CD4-positive, alpha-beta T cell (primary cell): Measurements from ENCODE around the gene SLC12A7. TPM values are rescaled to one million over a fixed set of nuclear protein-coding genes. Genes with fewer than 3 reads are reported as not detected.

Experiments
- ATAC-seq: fragments of 200-7000 bp; cut with Tn5 transposase; one replicate; pipeline ENCODE4 v1.10.0; 2022; ENCODE audit warnings: mild to moderate bottlenecking; ENCODE audit not compliant: poor library complexity
- CTCF ChIA-PET: fragments of 350-600 bp; sonication (Branson Sonifier 250); formaldehyde crosslinking; loops from one replicate; lab custom pipeline; 2021; ENCODE audit warnings: antibody characterized with exemption, inconsistent platforms; lab: Charles Lee
- POLR2A ChIA-PET: fragments of 350-600 bp; sonication (Branson Sonifier 250); formaldehyde crosslinking; loops from one replicate; lab custom pipeline; 2021; ENCODE audit warnings: antibody characterized with exemption, inconsistent platforms; lab: Charles Lee
- DNase-seq, 14 experiments: peaks; one replicate each; pipeline ENCODE4 v3.0.0-alpha.2; 2013 to 2020; ENCODE audit warnings: mixed read lengths in 2 of 14
- H3K27ac ChIP-seq, 2 donors: one replicate each; pipeline versions ENCODE4 v1.5.1 to v1.7.0; 2013; ENCODE audit warnings: low read length in 2 of 2, low read depth in 1 of 2, mild to moderate bottlenecking in 1 of 2
- H3K27me3 ChIP-seq, 2 experiments: 1 replicate in 1 of 2; 2 replicates in 1 of 2; pipeline versions ENCODE4 v1.6.1 to v1.7.0; 2013; ENCODE audit warnings: low read length in 2 of 2, control low read depth in 1 of 2, mild to moderate bottlenecking in 1 of 2, moderate library complexity in 1 of 2; ENCODE audit not compliant: insufficient read depth in 2 of 2, control insufficient read depth in 1 of 2
- H3K36me3 ChIP-seq: one replicate; pipeline ENCODE4 v1.6.1; 2013; ENCODE audit warnings: low read length, control low read depth; ENCODE audit not compliant: insufficient read depth
- H3K4me1 ChIP-seq: one replicate; pipeline ENCODE4 v1.6.1; 2013; ENCODE audit warnings: low read length, control low read depth; ENCODE audit not compliant: insufficient read depth
- H3K4me3 ChIP-seq: one replicate; pipeline ENCODE4 v1.5.1; 2013; ENCODE audit warnings: mild to moderate bottlenecking, low read length, moderate library complexity
- H3K9me3 ChIP-seq, 2 experiments: 1 replicate in 1 of 2; 2 replicates in 1 of 2; pipeline versions ENCODE4 v1.6.1 to v1.7.0; 2013; ENCODE audit warnings: low read length in 2 of 2, mild to moderate bottlenecking in 2 of 2, control low read depth in 1 of 2, moderate library complexity in 1 of 2; ENCODE audit not compliant: control insufficient read depth in 1 of 2, insufficient read depth in 1 of 2
- H3K27ac Mint-ChIP-seq: one replicate; pipeline ENCODE4 v1.8.0; 2020; ENCODE audit warnings: mixed read lengths
- H3K27me3 Mint-ChIP-seq: one replicate; pipeline ENCODE4 v1.8.0; 2021; ENCODE audit warnings: mixed read lengths
- H3K36me3 Mint-ChIP-seq: one replicate; pipeline ENCODE4 v1.8.0; 2021; ENCODE audit warnings: low read depth, mixed read lengths
- H3K4me1 Mint-ChIP-seq: one replicate; pipeline ENCODE4 v1.8.0; 2021; ENCODE audit warnings: low read depth, mixed read lengths
- H3K4me3 Mint-ChIP-seq: one replicate; pipeline ENCODE4 v1.8.0; 2020; ENCODE audit warnings: mild to moderate bottlenecking, mixed read lengths
- H3K9me3 Mint-ChIP-seq: one replicate; pipeline ENCODE4 v1.8.0; 2020; ENCODE audit warnings: mixed read lengths
- intact Hi-C, 2 experiments: fragments of 100-400 bp; cut with DNase I in 1 of 2; cut with micrococcal nuclease in 1 of 2; formaldehyde crosslinking; loops; one replicate each; pipeline versions ENCODE4 v1.15.1 to v1.9.0; 2023 to 2025; cut with DNase I, micrococcal nuclease
- total RNA-seq, 174 experiments: library from RNA in 2 of 174; stranded (reverse) in 2 of 174; gene quantifications; one replicate each; pipeline ENCODE4 v1.2.3 and lab custom pipeline; 2021 to 2026
- TF ChIP-seq, protein P1 (sequence below): fragments of 200-600 bp; IDR thresholded peaks from one replicate; pipeline ENCODE4 v1.8.0; 2022; ENCODE audit warnings: antibody characterized with exemption, mild to moderate bottlenecking

SLC12A7 gene
- total RNA-seq, 2 experiments from 2014 or later = 47.9 to 51.7 TPM

GRCh38 chr5:1033606-1034420 is 78.0 kb downstream of the SLC12A7 start:
- Mint-ChIP-seq H3K36me3 (no peaks in the 10 kb centered on the region), H3K4me3 (no peak overlapping the region), H3K9me3 (no peaks in the 10 kb centered on the region), H3K27me3 (no peaks in the 10 kb centered on the region), H3K4me1 (no peaks in the 10 kb centered on the region), H3K27ac (no peak overlapping the region)
- POLR2A ChIA-PET = no interaction called here
- Histone ChIP-seq H3K27ac (no peak overlapping the region), H3K4me3 (no peak overlapping the region), H3K27me3 (no peaks in the 10 kb centered on the region), H3K4me1 (no peaks in the 10 kb centered on the region), H3K36me3 (no peaks in the 10 kb centered on the region), H3K9me3 (peaks cover 0 to 24% of the 10 kb centered on the region in 2 experiments)
- ATAC-seq (no peak), DNase-seq (peak in 1 of 14 experiments; percentile 4)
- TF ChIP-seq, protein P1, sequence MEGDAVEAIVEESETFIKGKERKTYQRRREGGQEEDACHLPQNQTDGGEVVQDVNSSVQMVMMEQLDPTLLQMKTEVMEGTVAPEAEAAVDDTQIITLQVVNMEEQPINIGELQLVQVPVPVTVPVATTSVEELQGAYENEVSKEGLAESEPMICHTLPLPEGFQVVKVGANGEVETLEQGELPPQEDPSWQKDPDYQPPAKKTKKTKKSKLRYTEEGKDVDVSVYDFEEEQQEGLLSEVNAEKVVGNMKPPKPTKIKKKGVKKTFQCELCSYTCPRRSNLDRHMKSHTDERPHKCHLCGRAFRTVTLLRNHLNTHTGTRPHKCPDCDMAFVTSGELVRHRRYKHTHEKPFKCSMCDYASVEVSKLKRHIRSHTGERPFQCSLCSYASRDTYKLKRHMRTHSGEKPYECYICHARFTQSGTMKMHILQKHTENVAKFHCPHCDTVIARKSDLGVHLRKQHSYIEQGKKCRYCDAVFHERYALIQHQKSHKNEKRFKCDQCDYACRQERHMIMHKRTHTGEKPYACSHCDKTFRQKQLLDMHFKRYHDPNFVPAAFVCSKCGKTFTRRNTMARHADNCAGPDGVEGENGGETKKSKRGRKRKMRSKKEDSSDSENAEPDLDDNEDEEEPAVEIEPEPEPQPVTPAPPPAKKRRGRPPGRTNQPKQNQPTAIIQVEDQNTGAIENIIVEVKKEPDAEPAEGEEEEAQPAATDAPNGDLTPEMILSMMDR = no peak
- intact Hi-C loops = no loop called here
- CTCF ChIA-PET = no interaction called here

- H3K36me3 ChIP-seq = no peaks in the 10 kb centered on the region
- intact Hi-C loops = no loop called here
- Mint-ChIP-seq H3K27ac (no peak overlapping the region), H3K4me3 (no peak overlapping the region), H3K36me3 (no peaks in the 10 kb centered on the region), H3K9me3 (no peaks in the 10 kb centered on the region), H3K4me1 (no peaks in the 10 kb centered on the region), H3K27me3 (no peaks in the 10 kb centered on the region)
- POLR2A ChIA-PET = no interaction called here
- H3K4me3 ChIP-seq = no peak overlapping the region
- DNase-seq (no peak), ATAC-seq (no peak)
- H3K4me1 ChIP-seq = no peaks in the 10 kb centered on the region
- H3K9me3 ChIP-seq = peaks cover 0 to 18% of the 10 kb centered on the region in 2 experiments
- CTCF ChIA-PET = no interaction called here
- TF ChIP-seq, protein P1 = no peak
- no peak overlapping the region for H3K27ac ChIP-seq
- H3K27me3 ChIP-seq = no peaks in the 10 kb centered on the region
Observed at GRCh38 chr5:1033178-1033577, 78.7 kb downstream of the SLC12A7 start.

DNA sequence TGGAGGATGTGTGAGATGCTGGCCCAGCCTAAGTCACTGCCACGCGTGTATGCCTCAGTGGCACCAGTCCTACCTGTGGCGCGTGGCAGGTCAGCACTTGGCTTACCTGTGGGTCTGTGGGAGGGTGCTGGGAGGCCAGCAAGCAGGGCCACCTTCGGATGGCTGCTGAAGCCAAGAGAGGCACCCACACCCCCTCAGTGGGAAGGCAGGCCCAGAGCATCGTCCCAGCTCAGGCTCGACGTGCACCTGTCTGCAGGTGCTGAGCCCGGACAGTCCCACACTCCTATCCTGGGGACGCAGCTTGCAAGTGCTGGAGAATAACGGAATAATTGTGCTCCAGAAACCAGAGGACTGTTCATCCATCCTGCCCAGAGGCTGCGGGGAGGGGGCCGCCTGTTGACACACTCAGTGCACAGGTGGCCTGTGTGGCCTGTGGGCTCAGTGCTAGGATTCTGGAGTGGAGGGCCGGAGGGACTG is 79.3 kb downstream of the SLC12A7 start:
- Mint-ChIP-seq H3K27ac (no peak overlapping the region), H3K4me1 (no peaks in the 10 kb centered on the region), H3K4me3 (no peak overlapping the region), H3K36me3 (no peaks in the 10 kb centered on the region), H3K9me3 (no peaks in the 10 kb centered on the region), H3K27me3 (no peaks in the 10 kb centered on the region)
- no peak overlapping the region for H3K27ac ChIP-seq
- no peaks in the 10 kb centered on the region for H3K36me3 ChIP-seq
- TF ChIP-seq, protein P1 = no peak
- CTCF ChIA-PET = no interaction called here
- POLR2A ChIA-PET = no interaction called here
- H3K27me3 ChIP-seq = no peaks in the 10 kb centered on the region
- DNase-seq (peak in 1 of 14 experiments; percentile 4), ATAC-seq (no peak)
- intact Hi-C loops = no loop called here
- H3K9me3 ChIP-seq = peaks cover 0 to 18% of the 10 kb centered on the region in 2 experiments
- H3K4me3 ChIP-seq = no peak overlapping the region
- H3K4me1 ChIP-seq = no peaks in the 10 kb centered on the region
